CD8-positive, alpha-beta memory T cell (primary cell): Measurements from ENCODE around the gene TEX11. TPM values are rescaled to one million over a fixed set of nuclear protein-coding genes. Genes with fewer than 3 reads are reported as not detected.
A peak's percentile ranks its signal among the peaks of the same experiment; 100 is the strongest.
"Not testable (repeated sequence)": the region's sequence is repeated elsewhere in the genome, so short reads cannot be mapped to it uniquely, and the experiment has no call there.

ENCODE experiments used
- CTCF ChIA-PET: fragments of 350-600 bp; sonication (Branson Sonifier 250); formaldehyde crosslinking; loops from one replicate; lab custom pipeline; 2021; ENCODE audit warnings: antibody characterized with exemption; lab: Charles Lee
- POLR2A ChIA-PET: fragments of 350-600 bp; sonication (Branson Sonifier 250); formaldehyde crosslinking; loops from one replicate; lab custom pipeline; 2021; ENCODE audit warnings: antibody characterized with exemption; lab: Charles Lee
- DNase-seq, 5 donors: peaks; one replicate each; pipeline versions ENCODE4 v3.0.0 to v3.0.0-alpha.2; 2020 to 2022; ENCODE audit warnings: mixed read lengths in 1 of 5
- H3K27ac ChIP-seq: one replicate; pipeline ENCODE4 v1.7.0; 2013; ENCODE audit warnings: low read depth, mild to moderate bottlenecking, low read length, moderate library complexity
- H3K27me3 ChIP-seq: 2 replicates; pipeline ENCODE4 v1.7.0; 2013; ENCODE audit warnings: low read length, mild to moderate bottlenecking; ENCODE audit not compliant: insufficient read depth, poor library complexity, severe bottlenecking
- H3K36me3 ChIP-seq: 2 replicates; pipeline ENCODE4 v1.7.0; 2013; ENCODE audit warnings: mild to moderate bottlenecking, low read length, moderate library complexity; ENCODE audit not compliant: insufficient read depth
- H3K4me1 ChIP-seq: 2 replicates; pipeline ENCODE4 v1.7.0; 2013; ENCODE audit warnings: mild to moderate bottlenecking, low read length, moderate library complexity; ENCODE audit not compliant: insufficient read depth
- H3K4me3 ChIP-seq: 2 replicates; pipeline ENCODE4 v1.7.0; 2013; ENCODE audit warnings: mild to moderate bottlenecking, low read length
- H3K9me3 ChIP-seq: 2 replicates; pipeline ENCODE4 v1.7.0; 2013; ENCODE audit warnings: mild to moderate bottlenecking, low read length
- H3K27ac Mint-ChIP-seq, 8 donors: one replicate each; pipeline ENCODE4 v1.8.0; 2020 to 2021; ENCODE audit warnings: mixed read lengths in 8 of 8, mild to moderate bottlenecking in 6 of 8, inconsistent platforms in 3 of 8, moderate library complexity in 3 of 8
- H3K27me3 Mint-ChIP-seq, 2 donors: one replicate each; pipeline ENCODE4 v1.8.0; 2020 to 2021; ENCODE audit warnings: mixed read lengths in 2 of 2, mild to moderate bottlenecking in 1 of 2, moderate library complexity in 1 of 2
- H3K36me3 Mint-ChIP-seq, 3 donors: one replicate each; pipeline ENCODE4 v1.8.0; 2020 to 2021; ENCODE audit warnings: mixed read lengths in 3 of 3, inconsistent platforms in 1 of 3, mild to moderate bottlenecking in 1 of 3
- H3K4me1 Mint-ChIP-seq, 3 donors: one replicate each; pipeline ENCODE4 v1.8.0; 2020 to 2021; ENCODE audit warnings: mixed read lengths in 3 of 3, inconsistent platforms in 1 of 3, mild to moderate bottlenecking in 1 of 3
- H3K4me3 Mint-ChIP-seq, 7 donors: one replicate each; pipeline ENCODE4 v1.8.0; 2020 to 2021; ENCODE audit warnings: mixed read lengths in 7 of 7, mild to moderate bottlenecking in 6 of 7, moderate library complexity in 4 of 7, inconsistent platforms in 2 of 7
- H3K9me3 Mint-ChIP-seq, 5 donors: one replicate each; pipeline ENCODE4 v1.8.0; 2020 to 2022; ENCODE audit warnings: mixed read lengths in 5 of 5, mild to moderate bottlenecking in 3 of 5, moderate library complexity in 2 of 5, inconsistent platforms in 1 of 5
- polyA plus RNA-seq: library from polyadenylated mRNA; unstranded; fragments of 300-500 nt; fragmentation: Illumina TruSeq; gene quantifications from one replicate; pipeline ENCODE4 v1.2.3, GENCODE V29; 2021
- total RNA-seq, 2 experiments: library from RNA; stranded (reverse); gene quantifications; one replicate each; pipeline ENCODE4 v1.2.3, GENCODE V29; 2021

Gene TEX11
- total and polyA plus RNA-seq, 3 experiments from 2014 or later, result not detected

DNA sequence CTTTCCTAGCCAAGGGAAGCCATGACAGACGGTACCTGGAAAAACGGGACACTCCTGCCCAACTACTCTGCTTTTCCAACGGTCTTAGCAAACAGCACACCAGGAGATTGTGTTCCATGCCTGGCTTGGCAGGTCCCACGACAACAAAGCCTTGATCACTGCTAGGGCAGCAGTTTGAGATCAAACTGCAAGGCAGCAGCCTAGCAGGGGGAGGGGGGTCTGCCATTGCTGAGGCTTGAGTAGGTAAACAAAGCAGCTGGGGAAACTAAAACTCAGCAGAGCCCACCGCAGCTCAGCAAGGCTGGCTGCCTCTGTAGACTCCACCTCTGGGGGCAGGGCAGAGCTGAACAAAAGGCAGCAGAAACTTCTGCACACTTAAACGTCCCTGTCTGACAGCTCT is 18.1 kb downstream of the TEX11 start:
- H3K4me3 Mint-ChIP-seq, H3K27ac ChIP-seq, H3K4me3 ChIP-seq, H3K9me3 ChIP-seq, H3K36me3 ChIP-seq, CTCF ChIA-PET, H3K27me3 ChIP-seq, POLR2A ChIA-PET, H3K4me1 Mint-ChIP-seq, H3K27ac Mint-ChIP-seq, H3K36me3 Mint-ChIP-seq, H3K4me1 ChIP-seq, H3K9me3 Mint-ChIP-seq: not testable (repeated sequence)
- peak in 1 of 5 donors; percentile 2 for DNase-seq
- H3K27me3 Mint-ChIP-seq, result peaks cover 4 to 17% of the 10 kb centered on the region in 2 donors

DNA sequence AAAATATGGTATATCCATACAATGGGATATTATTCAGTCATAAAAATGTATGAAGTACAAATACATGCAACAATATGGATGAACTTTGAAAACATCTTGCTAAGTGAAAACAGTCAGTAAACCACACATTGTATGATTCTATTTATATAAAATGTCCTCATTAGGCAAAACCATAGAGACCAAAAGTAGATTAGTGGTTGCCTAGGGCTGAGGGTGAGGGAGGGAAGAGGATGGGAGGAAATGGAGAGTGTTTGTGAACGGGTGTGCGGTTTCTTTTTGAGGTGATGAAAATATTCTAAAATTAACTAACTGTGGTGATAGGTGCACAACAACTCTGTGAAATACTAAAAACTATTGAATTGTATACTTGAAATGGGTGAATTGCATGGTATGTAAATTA is 29.6 kb downstream of the TEX11 start:
- peak in 1 of 5 donors; percentile 6 for DNase-seq
- no peaks in the 10 kb centered on the region for H3K36me3 ChIP-seq
- no peak overlapping the region for H3K27ac ChIP-seq
- CTCF ChIA-PET, result no interaction called here
- no peaks in the 10 kb centered on the region for H3K27me3 ChIP-seq
- H3K4me1 Mint-ChIP-seq, result peaks cover 6 to 14% (median 8%) of the 10 kb centered on the region in 3 donors
- no peaks in the 10 kb centered on the region for H3K36me3 Mint-ChIP-seq
- no peaks in the 10 kb centered on the region for H3K9me3 ChIP-seq
- no peaks in the 10 kb centered on the region for H3K9me3 Mint-ChIP-seq
- POLR2A ChIA-PET, result no interaction called here
- no peak overlapping the region for H3K4me3 ChIP-seq
- peaks cover 0 to 2% of the 10 kb centered on the region in 2 donors for H3K27me3 Mint-ChIP-seq
- no peaks in the 10 kb centered on the region for H3K4me1 ChIP-seq
- H3K27ac Mint-ChIP-seq, result no peak overlapping the region
- H3K4me3 Mint-ChIP-seq, result peak overlapping the region in 3 of 7 donors; percentile 3 to 59 (median 29)

DNA sequence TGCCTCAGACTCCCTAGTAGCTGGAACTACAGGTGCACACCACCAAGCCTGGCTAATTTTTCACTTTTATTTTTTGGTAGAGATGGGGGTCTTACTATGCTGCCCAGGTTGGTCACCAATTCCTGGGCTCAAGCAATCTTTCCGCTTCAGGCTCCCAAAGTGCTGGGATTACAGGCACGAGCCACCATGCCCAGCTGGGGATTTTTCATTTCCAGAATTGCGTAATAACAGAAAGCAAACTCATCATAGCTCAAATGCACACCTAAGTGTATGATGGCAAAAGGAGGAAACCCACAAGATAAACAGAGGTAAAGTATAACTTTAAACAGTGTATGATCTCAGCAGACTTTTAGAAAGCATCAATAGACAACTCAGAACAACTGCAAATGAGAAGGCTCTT is 56.2 kb downstream of the TEX11 start:
- no peaks in the 10 kb centered on the region for H3K9me3 Mint-ChIP-seq

GRCh38 chrX:70844081-70844480 is 64.4 kb downstream of the TEX11 start:
- CTCF ChIA-PET, H3K27me3 ChIP-seq, DNase-seq, H3K9me3 ChIP-seq, H3K27me3 Mint-ChIP-seq, H3K9me3 Mint-ChIP-seq, H3K36me3 ChIP-seq, H3K27ac Mint-ChIP-seq, POLR2A ChIA-PET, H3K27ac ChIP-seq, H3K4me3 ChIP-seq, H3K4me3 Mint-ChIP-seq, H3K4me1 ChIP-seq, H3K36me3 Mint-ChIP-seq, H3K4me1 Mint-ChIP-seq: not testable (repeated sequence)

More for the DNA sequence above, 56.2 kb downstream of the TEX11 start:
- Histone ChIP-seq H3K4me1 (no peaks in the 10 kb centered on the region), H3K27me3 (no peaks in the 10 kb centered on the region), H3K36me3 (no peaks in the 10 kb centered on the region), H3K27ac (no peak overlapping the region), H3K9me3 (no peaks in the 10 kb centered on the region), H3K4me3 (no peak overlapping the region)
- CTCF ChIA-PET, result no interaction called here
- H3K4me3 Mint-ChIP-seq, result no peak overlapping the region
- no peak overlapping the region for H3K27ac Mint-ChIP-seq
- POLR2A ChIA-PET, result no interaction called here
- no peak for DNase-seq
- peaks cover 7 to 18% of the 10 kb centered on the region in 2 donors for H3K27me3 Mint-ChIP-seq
- no peaks in the 10 kb centered on the region for H3K36me3 Mint-ChIP-seq
- no peaks in the 10 kb centered on the region for H3K4me1 Mint-ChIP-seq

GRCh38 chrX:70843620-70844019 is 64.9 kb downstream of the TEX11 start:
- POLR2A ChIA-PET, result not testable (repeated sequence)

DNA sequence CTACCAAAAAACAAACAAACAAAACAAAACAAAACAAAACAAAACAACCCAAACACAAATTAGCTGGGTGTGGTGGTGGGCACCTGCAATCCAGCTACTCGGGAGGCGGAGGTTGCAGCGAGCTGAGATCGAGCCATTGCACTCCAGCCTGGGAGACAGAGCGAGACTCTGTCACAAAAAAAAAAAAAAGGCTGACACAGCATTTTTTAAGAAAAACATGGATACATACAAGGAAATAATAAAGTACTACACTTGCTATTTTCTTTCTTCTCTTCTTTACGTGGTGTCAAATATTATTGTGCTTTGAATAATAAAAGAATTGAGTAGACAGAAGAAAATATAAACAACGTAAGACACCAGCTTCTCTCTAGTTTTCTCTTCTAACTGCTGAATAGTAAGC is 73.9 kb downstream of the TEX11 start:
- Mint-ChIP-seq H3K36me3 (no peaks in the 10 kb centered on the region), H3K4me3 (no peak overlapping the region), H3K27ac (no peak overlapping the region), H3K4me1 (no peaks in the 10 kb centered on the region), H3K27me3 (peaks cover 0 to 1% of the 10 kb centered on the region in 2 donors), H3K9me3 (peaks cover 0 to 2% (median 0%) of the 10 kb centered on the region in 5 donors)
- H3K36me3 ChIP-seq, result no peaks in the 10 kb centered on the region
- H3K9me3 ChIP-seq, result no peaks in the 10 kb centered on the region
- H3K27me3 ChIP-seq, result no peaks in the 10 kb centered on the region
- DNase-seq, result no peak
- no peaks in the 10 kb centered on the region for H3K4me1 ChIP-seq
- POLR2A ChIA-PET, result no interaction called here
- CTCF ChIA-PET, result no interaction called here
- H3K27ac ChIP-seq, result no peak overlapping the region
- no peak overlapping the region for H3K4me3 ChIP-seq

More at GRCh38 chrX:70843620-70844019, 64.9 kb downstream of the TEX11 start:
- H3K4me3 ChIP-seq, H3K27ac ChIP-seq, H3K27me3 Mint-ChIP-seq, DNase-seq, H3K36me3 ChIP-seq, CTCF ChIA-PET, H3K4me1 Mint-ChIP-seq, H3K36me3 Mint-ChIP-seq, H3K9me3 Mint-ChIP-seq, H3K9me3 ChIP-seq, H3K27ac Mint-ChIP-seq, H3K4me3 Mint-ChIP-seq, H3K4me1 ChIP-seq, H3K27me3 ChIP-seq: not testable (repeated sequence)

DNA sequence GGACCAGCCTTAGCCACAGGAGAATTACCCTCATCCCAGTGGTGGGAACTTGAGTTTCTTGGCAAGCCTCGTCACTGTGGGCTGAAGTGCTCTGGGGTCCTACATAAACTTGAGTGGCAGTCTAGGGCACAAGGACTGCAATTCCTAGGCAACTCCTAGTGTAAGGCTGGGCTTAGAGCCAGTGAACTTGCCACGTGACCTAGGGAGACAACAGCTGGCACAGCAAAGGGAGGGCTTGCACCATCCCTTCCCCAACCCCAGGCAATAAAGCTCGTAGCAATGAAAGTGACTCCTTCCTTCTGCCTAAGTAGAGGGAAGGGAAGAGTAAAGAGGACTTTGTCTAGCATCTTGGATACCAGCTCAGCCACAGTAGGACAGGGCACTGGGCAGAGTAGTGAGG is 81.8 kb downstream of the TEX11 start:
- Histone ChIP-seq H3K27ac (no peak overlapping the region), H3K4me1 (no peaks in the 10 kb centered on the region), H3K36me3 (no peaks in the 10 kb centered on the region), H3K27me3 (no peaks in the 10 kb centered on the region), H3K4me3 (no peak overlapping the region), H3K9me3 (no peaks in the 10 kb centered on the region)
- Mint-ChIP-seq H3K36me3 (no peaks in the 10 kb centered on the region), H3K4me1 (no peaks in the 10 kb centered on the region), H3K27me3 (peaks cover 7 to 13% of the 10 kb centered on the region in 2 donors), H3K27ac (no peak overlapping the region), H3K4me3 (no peak overlapping the region), H3K9me3 (no peaks in the 10 kb centered on the region)
- DNase-seq, result no peak
- CTCF ChIA-PET, result no interaction called here
- POLR2A ChIA-PET, result no interaction called here

DNA sequence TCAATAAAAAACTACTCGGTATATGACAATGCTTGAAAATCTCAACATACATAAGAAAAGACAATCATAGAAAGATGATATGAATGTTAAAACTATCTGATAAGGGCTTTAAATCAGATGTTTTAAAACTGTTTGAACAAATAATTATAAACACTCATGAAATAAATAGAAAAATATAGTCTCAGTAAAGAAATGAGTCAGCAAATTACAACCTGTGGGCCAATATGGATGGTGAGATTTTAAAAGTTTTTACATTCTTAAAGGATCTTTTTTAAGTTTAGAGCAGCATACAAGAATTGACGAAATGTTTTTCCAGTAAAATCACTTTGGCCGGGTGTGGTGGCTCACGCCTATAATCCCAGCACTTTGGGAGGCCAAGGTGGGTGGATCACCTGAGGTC is 83.1 kb downstream of the TEX11 start:
- no peaks in the 10 kb centered on the region for H3K4me1 Mint-ChIP-seq
- Histone ChIP-seq H3K36me3 (no peaks in the 10 kb centered on the region), H3K27ac (no peak overlapping the region), H3K27me3 (no peaks in the 10 kb centered on the region), H3K4me1 (no peaks in the 10 kb centered on the region), H3K4me3 (no peak overlapping the region), H3K9me3 (no peaks in the 10 kb centered on the region)
- CTCF ChIA-PET, result no interaction called here
- POLR2A ChIA-PET, result no interaction called here
- no peak overlapping the region for H3K27ac Mint-ChIP-seq
- no peaks in the 10 kb centered on the region for H3K36me3 Mint-ChIP-seq
- no peak overlapping the region for H3K4me3 Mint-ChIP-seq
- DNase-seq, result no peak
- peaks cover 11 to 19% of the 10 kb centered on the region in 2 donors for H3K27me3 Mint-ChIP-seq
- no peaks in the 10 kb centered on the region for H3K9me3 Mint-ChIP-seq
